Measurements from ENCODE around the gene FCHSD2. TPM values are rescaled to one million over a fixed set of nuclear protein-coding genes. Genes with fewer than 3 reads are reported as not detected.

Gene FCHSD2
- total and polyA plus RNA-seq, 2 of the 13 experiments (the other 11 are each of a cell fraction or from before 2014, with no cell fraction given): 20.5 to 24.8 TPM

DNA sequence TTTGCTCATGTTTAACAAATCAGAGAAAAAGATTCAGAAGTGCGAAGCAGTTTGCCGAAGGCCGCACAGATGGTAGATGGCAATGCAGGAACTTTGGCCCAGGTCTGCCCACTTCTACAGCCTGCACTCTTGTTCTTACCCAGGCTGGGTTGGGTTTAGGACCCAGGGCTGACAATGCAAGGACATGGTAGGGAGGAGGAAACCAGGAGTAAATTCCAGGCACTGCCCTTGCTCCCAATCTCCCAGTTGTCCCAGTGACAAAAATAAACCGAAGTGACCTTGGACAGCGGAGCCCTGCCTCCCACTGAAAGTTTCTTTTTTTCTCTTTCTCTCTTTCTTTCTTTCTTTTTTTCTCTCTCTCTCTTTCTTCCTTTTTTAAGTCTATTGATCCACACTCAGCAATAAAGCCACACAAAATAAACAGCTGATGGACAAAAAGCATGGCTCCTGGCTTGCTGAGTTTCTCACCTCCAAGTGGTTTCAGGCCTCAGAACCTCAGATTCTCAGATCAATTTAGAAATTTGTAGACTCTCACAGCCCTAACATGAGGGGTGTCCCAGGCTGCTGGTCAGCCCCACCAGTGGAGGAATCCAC, 33.5 kb upstream of the FCHSD2 start (continued):
- TF ChIP-seq CERS6 (CRISPR knock-in tag; IDR thresholded peaks at IDR 0.05): no peak
- TF ChIP-seq CBX5 (CRISPR knock-in tag; IDR thresholded peaks at IDR 0.05; ENCODE audit: borderline replicate concordance): no peak
- no peak for TF ChIP-seq ZBTB25 (CRISPR knock-in tag; IDR thresholded peaks at IDR 0.05)
- TF ChIP-seq SRY (CRISPR knock-in tag; IDR thresholded peaks at IDR 0.05): 0 out of 2 replicates have a peak, but pooled peaks have one; percentile 36
- no peak for TF ChIP-seq RNF219 (CRISPR knock-in tag; IDR thresholded peaks at IDR 0.05)
- peak; percentile 50; the same call in 1 of the 2 replicates for TF ChIP-seq ZNF772 (CRISPR knock-in tag; IDR thresholded peaks at IDR 0.05)
- no peak for TF ChIP-seq ZBTB34 (CRISPR knock-in tag; IDR thresholded peaks at IDR 0.05)
- TF ChIP-seq TEAD3 (CRISPR knock-in tag; optimal IDR thresholded peaks at IDR 0.05; ENCODE audit: borderline replicate concordance): peak; percentile 95
- no peak for TF ChIP-seq RFX3 (CRISPR knock-in tag; IDR thresholded peaks at IDR 0.05)
- TF ChIP-seq, protein P1, sequence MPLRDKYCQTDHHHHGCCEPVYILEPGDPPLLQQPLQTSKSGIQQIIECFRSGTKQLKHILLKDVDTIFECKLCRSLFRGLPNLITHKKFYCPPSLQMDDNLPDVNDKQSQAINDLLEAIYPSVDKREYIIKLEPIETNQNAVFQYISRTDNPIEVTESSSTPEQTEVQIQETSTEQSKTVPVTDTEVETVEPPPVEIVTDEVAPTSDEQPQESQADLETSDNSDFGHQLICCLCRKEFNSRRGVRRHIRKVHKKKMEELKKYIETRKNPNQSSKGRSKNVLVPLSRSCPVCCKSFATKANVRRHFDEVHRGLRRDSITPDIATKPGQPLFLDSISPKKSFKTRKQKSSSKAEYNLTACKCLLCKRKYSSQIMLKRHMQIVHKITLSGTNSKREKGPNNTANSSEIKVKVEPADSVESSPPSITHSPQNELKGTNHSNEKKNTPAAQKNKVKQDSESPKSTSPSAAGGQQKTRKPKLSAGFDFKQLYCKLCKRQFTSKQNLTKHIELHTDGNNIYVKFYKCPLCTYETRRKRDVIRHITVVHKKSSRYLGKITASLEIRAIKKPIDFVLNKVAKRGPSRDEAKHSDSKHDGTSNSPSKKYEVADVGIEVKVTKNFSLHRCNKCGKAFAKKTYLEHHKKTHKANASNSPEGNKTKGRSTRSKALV (CRISPR knock-in tag; IDR thresholded peaks at IDR 0.05): no peak
- no peak for TF ChIP-seq ZFP91 (CRISPR knock-in tag; IDR thresholded peaks at IDR 0.05; ENCODE audit: borderline replicate concordance)
- TF ChIP-seq GLI4 (CRISPR knock-in tag; IDR thresholded peaks at IDR 0.05; ENCODE audit: borderline replicate concordance): no peak
- TF ChIP-seq HNF4A (CRISPR knock-in tag; IDR thresholded peaks at IDR 0.05): peak; percentile 70
- TF ChIP-seq, protein P2, sequence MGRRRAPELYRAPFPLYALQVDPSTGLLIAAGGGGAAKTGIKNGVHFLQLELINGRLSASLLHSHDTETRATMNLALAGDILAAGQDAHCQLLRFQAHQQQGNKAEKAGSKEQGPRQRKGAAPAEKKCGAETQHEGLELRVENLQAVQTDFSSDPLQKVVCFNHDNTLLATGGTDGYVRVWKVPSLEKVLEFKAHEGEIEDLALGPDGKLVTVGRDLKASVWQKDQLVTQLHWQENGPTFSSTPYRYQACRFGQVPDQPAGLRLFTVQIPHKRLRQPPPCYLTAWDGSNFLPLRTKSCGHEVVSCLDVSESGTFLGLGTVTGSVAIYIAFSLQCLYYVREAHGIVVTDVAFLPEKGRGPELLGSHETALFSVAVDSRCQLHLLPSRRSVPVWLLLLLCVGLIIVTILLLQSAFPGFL (CRISPR knock-in tag; IDR thresholded peaks at IDR 0.05): no peak
- no peak for TF ChIP-seq ATM (IDR thresholded peaks at IDR 0.05; ENCODE audit: borderline replicate concordance)
- TF ChIP-seq HDAC2 (CRISPR knock-in tag; IDR thresholded peaks at IDR 0.05): peak; percentile 74; the same call in 1 of the 2 replicates
- TF ChIP-seq BATF2 (CRISPR knock-in tag; IDR thresholded peaks at IDR 0.05): no peak
- no peak for TF ChIP-seq ZNF382 (CRISPR knock-in tag; IDR thresholded peaks at IDR 0.05; ENCODE audit: borderline replicate concordance)
